GM23338 (cell line): ENCODE measurements around the gene FRRS1L.

Experiments used
- CREB1 ChIP-seq: fragments of 250-450 bp; sonication (Bioruptor Pico); IDR thresholded peaks from 2 replicates; pipeline ENCODE4 v1.5.0; 2020; ENCODE audit warnings: low read depth, mild to moderate bottlenecking, moderate library complexity
- POLR2AphosphoS5 ChIP-seq: IDR thresholded peaks from 2 replicates; pipeline ENCODE4 v1.6.1; 2016; ENCODE audit warnings: antibody characterized with exemption, low read depth

DNA sequence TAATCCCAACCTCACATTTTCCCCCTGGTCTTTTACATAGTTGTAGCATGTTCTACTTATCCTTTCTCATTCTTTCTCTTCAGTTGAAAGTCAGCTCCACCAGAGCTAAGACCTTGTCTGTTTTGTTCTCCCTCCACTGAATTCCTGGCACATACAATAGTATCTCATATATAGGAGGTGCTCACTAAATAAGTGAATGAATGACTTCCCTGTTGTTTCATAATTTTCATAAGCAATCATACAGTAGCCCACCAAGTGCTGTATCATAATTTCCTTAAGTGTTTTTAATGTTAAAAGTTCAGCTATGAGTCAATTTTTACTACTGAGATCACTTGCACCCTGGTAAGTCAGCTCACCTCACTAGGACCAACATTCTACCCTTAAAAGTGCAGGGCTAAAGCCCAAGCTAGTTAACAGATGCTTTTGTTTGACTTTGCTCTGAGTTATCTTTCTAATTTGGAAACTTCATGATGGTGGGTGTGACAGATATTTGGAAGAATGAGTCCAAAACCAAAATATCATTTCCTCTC, 74.9 kb downstream of the FRRS1L start:
- TF ChIP-seq CREB1 (CRISPR knock-in tag) = no peak
- TF ChIP-seq POLR2AphosphoS5 = no peak
